HEK293T (cell line): ENCODE measurements around the gene TRIM16.
"Not testable (repeated sequence)": the region's sequence is repeated elsewhere in the genome, so short reads cannot be mapped to it uniquely, and the experiment has no call there.

Experiments used
- CTCF ChIA-PET: fragments of 350-600 bp; formaldehyde crosslinking; extraction: SDS; loops from one replicate; lab custom pipeline; 2021; ENCODE audit warnings: antibody characterized with exemption, inconsistent platforms; lab: Yijun Ruan, JAX
- POLR2A ChIA-PET: fragments of 350-600 bp; formaldehyde crosslinking; extraction: SDS; loops from one replicate; lab custom pipeline; 2020; ENCODE audit warnings: antibody characterized with exemption, inconsistent platforms; lab: Yijun Ruan, JAX
- DNase-seq: peaks from one replicate; pipeline ENCODE4 v3.0.0; 2012; ENCODE audit warnings: mixed read lengths; ENCODE audit errors: extremely low spot score

The TRIM16 gene

GRCh38 chr17:15616828-15617227 is 67.3 kb downstream of the TRIM16 start:
- CTCF ChIA-PET, DNase-seq, POLR2A ChIA-PET: not testable (repeated sequence)

GRCh38 chr17:15615850-15616249 is 68.3 kb downstream of the TRIM16 start:
- CTCF ChIA-PET, POLR2A ChIA-PET: not testable (repeated sequence)

GRCh38 chr17:15613111-15613510 is 71.0 kb downstream of the TRIM16 start:
- CTCF ChIA-PET, POLR2A ChIA-PET, DNase-seq: not testable (repeated sequence)

More at GRCh38 chr17:15615850-15616249, 68.3 kb downstream of the TRIM16 start:
- DNase-seq = not testable (repeated sequence)

GRCh38 chr17:15592960-15593359 is 91.2 kb downstream of the TRIM16 start:
- POLR2A ChIA-PET, CTCF ChIA-PET, DNase-seq: not testable (repeated sequence)

GRCh38 chr17:15591986-15592385 is 92.1 kb downstream of the TRIM16 start:
- CTCF ChIA-PET, DNase-seq, POLR2A ChIA-PET: not testable (repeated sequence)

- CTCF ChIA-PET, POLR2A ChIA-PET, DNase-seq: not testable (repeated sequence)
Measured at GRCh38 chr17:15590844-15591243, 93.3 kb downstream of the TRIM16 start.

GRCh38 chr17:15589544-15590536 is 94.3 kb downstream of the TRIM16 start:
- DNase-seq, CTCF ChIA-PET, POLR2A ChIA-PET: not testable (repeated sequence)

GRCh38 chr17:15588017-15588416 is 96.1 kb downstream of the TRIM16 start:
- CTCF ChIA-PET, DNase-seq, POLR2A ChIA-PET: not testable (repeated sequence)

- CTCF ChIA-PET, DNase-seq, POLR2A ChIA-PET: not testable (repeated sequence)
Measured at GRCh38 chr17:15583313-15583712, 100.8 kb downstream of the TRIM16 start.

GRCh38 chr17:15581462-15581861 is 102.6 kb downstream of the TRIM16 start:
- POLR2A ChIA-PET, CTCF ChIA-PET, DNase-seq: not testable (repeated sequence)
